Activated T-cell treated with anti-CD3 and anti-CD28 coated beads, Interleukin-2, amount 50 U/mL, for 1 hour (primary cell): ENCODE measurements around the gene HPN.
A peak's percentile ranks its signal among the peaks of the same experiment; 100 is the strongest.

Experiments used
- DNase-seq: peaks from one replicate; pipeline ENCODE4 v3.0.0-alpha.2; 2020

HPN gene

DNA sequence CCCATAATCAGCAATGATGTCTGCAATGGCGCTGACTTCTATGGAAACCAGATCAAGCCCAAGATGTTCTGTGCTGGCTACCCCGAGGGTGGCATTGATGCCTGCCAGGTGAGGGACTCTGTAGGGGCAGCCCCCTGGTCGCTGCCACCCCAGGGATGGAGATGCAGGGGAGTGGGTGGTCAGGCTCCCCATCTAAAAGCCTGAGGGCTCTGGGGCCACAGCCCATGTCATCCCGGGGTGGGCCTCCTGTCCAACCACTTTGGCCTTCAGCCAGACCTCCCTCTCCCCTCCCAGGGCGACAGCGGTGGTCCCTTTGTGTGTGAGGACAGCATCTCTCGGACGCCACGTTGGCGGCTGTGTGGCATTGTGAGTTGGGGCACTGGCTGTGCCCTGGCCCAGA is 24.1 kb downstream of the HPN start:
- DNase-seq = no peak

DNA sequence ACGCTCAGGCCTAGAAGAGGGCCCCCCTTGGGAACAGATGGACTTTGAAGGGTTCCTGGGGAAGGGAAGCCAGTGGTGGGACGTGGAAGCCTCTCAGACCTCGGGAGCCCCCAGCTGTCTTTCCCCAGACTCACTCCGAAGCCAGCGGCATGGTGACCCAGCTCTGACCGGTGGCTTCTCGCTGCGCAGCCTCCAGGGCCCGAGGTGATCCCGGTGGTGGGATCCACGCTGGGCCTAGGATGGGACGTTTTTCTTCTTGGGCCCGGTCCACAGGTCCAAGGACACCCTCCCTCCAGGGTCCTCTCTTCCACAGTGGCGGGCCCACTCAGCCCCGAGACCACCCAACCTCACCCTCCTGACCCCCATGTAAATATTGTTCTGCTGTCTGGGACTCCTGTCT is 24.6 kb downstream of the HPN start:
- no peak for DNase-seq

DNA sequence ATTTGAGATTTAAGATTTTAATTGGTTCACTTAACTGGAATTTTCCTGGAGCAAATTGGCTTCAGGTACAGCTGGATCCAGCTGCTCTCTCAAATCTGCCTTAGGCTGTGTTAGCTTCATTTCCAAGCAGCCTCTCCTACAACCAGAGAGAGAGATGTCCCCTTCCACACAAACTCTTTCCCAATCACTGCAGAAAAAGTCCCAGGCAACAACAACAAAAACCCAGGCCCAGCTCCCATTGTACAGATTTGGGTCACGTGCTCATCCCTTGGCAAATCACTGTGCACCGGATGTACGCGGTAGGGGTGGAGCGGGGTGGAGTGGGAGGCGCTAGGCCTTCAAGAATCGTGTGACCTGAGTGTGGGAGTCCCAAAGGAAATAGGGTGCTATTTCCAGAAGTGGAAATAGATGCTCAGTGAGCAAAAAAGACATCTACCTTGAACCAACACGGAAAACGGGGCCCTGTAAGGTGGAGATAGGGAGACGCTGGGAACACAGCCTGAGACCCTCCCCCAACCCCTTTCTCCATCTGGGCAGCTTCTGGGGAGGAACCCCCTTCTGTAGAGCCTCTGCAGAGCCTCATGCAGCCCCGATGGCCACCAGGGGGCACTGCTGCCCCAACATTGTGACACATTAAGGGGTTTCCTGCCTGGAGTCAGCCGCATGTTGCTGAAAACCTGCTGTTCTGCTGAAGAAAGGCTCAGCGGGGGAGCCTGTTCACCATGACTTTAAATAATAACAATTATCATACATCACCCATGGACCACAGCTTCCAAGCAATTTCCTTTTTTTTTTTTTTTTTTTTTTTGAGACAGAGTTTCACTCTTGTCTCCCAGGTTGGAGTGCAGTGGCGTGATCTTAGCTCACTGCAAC is 25.4 kb downstream of the HPN start:
- peak; percentile 90 for DNase-seq

GRCh38 chr19:35068941-35069634 is 27.6 kb downstream of the HPN start:
- no peak for DNase-seq

DNA sequence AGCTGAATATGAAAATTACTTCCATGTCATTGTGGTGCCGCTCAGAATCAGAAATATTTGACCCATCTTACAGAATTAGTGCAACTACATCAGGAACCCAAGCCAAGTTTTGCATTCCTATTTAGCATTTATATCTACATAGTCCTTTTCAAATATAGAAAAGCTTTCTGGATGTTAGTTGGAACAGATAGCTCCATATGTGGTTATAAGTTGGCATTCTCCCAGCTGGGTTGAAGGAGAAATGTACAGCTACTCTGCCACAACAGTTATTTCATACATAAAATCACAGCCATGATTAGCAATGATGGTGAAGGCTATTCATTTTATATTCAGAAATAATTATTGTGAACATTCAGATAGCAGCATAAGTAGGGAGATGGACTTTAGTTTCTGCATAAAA is 28.2 kb downstream of the HPN start:
- no peak for DNase-seq

- DNase-seq = no peak
These were observed 28.9 kb downstream of the HPN start for GRCh38 chr19:35070471-35070870.

DNA sequence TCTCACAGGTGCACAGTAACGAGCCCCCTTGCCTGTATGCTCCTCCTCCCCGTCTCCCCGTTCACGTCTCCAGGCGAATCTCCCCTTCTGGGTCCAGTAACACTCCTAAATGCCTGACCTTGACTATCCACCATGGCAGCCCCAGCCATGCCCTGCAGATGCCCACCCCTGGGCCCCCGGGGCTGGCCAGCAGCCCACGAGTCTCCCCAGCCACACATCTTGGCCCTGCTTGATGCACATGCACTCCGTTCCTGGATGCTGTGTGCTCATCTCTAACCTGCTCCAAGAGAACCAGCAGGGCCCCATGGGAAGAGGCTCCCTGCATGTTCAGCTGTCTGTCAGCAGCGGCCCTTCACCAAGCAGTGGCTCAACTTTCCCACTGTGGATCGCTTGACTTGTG is 32.0 kb downstream of the HPN start:
- no peak for DNase-seq

GRCh38 chr19:35073941-35074340 is 32.4 kb downstream of the HPN start:
- DNase-seq = no peak

GRCh38 chr19:35074426-35075201 is 33.1 kb downstream of the HPN start:
- no peak for DNase-seq

DNA sequence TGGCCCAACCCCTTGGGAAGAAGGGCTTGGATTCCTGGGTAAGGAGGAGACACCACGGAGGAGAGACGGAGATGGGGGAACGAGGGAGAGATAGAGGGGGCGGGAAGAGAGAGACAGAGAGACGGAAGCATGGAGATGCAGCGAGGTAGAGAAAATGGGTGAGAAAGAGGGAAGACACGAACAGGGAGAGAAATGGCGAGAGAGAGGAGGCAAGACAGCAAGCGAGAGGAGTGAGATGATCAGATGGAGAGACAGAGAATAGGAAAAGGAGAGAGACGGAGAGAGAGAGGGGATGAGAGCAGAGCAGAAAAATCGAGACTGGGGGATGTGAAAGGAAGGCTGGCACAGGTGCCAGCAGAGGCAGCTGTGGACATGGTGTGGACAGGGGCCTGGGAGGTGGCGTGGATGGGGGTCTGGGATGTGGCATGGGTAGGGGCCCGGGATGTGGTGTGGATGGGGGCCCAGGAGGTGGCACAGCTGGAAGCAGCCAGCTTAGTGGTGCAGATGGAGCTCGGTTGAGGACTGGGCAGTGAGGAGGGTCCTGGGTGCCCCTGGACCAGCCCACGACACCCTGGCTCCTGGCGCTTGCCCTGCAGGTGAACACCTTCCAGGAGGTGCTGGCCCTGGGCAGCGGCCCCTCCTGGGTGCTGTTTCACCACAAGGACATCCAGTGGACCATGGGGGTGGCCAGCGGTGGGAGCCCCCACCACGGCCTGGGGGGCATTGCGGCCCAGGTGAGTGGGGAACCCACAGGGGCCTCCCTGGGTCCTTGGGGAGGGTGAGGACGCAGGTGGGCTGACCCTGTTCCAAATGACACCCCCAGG is 33.9 kb downstream of the HPN start:
- no peak for DNase-seq

DNA sequence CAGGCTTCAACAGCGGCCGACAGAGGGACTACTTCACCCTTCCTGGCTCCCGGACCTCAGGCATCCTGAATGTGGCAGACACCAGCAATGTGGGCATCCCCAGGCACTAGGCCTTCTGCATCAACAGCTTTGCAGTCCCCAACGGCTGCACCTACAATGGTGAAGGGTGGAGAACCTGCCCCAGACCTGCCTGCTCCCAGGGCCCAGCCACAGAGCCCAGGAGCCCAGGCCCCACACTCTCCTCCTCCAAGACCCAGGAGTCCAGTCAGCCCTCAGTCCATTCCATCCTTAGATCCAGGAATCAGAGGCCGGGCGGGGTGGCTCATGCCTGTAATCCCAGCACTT is 34.5 kb downstream of the HPN start:
- no peak for DNase-seq

DNA sequence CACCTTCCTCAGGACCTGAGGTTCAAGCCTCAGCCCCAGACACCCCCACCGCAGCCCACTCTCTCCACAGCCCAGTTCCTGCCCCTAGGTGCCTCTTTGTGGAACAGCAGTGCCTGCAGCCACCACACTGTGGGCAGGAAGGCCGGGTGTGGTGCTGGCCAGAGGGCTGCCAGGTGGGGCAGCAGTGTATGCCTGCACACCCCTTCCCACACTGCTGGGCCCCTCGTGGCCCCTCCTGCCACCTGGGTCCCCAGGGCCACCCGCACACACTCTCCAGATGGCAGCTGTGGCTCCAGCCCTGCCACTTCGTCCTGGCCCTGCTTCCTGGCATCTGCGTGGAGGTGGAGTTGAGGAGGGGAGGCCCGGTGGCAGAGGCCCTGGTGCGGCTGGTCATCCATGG is 35.1 kb downstream of the HPN start:
- DNase-seq = no peak

- DNase-seq = no peak
These were observed 36.1 kb downstream of the HPN start for GRCh38 chr19:35077411-35078223.

DNA sequence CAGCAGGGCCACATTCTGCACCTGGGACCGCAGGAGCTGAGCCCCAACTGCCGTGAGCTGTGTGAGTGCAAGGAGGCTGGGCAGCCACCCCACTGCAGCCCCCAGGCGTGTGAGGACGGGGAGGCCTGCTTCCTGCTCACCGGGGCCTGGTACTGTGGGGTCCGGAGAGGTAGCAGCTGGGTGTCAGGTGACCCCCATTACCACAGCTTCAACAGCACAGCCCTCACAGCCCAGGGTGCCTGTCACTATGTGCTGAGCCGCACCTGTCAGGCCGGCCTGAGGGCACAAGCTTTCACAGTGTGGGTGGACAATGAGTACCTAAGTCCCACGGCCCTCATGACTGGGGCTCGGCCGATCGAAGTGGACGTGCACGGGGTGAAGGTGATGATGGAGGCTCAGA is 38.3 kb downstream of the HPN start:
- DNase-seq = no peak

GRCh38 chr19:35080613-35081170 is 39.2 kb downstream of the HPN start:
- DNase-seq = no peak

DNA sequence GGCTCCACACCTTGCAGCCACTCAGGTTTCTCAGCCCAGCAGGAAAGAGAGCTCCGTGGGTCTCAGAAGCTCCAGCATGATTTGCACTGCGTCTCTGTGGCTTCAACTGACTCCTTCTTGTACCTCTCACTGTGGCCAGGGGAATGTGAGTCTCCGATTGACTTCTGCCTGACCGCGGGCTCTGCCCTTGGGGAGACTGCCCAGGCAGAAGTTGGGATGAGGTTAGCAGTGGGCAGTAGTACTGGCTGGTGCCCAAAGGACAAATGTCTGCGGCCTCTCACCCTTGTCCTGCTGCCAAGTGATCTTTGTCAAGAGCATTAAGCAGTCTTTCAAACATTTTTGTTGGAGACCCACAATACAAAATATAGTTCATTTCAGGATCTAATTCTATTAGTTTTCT is 39.7 kb downstream of the HPN start:
- DNase-seq = no peak

GRCh38 chr19:35083691-35084508 is 42.4 kb downstream of the HPN start:
- DNase-seq = no peak

- no peak for DNase-seq
These were observed 42.9 kb downstream of the HPN start for GRCh38 chr19:35084509-35084762.

DNA sequence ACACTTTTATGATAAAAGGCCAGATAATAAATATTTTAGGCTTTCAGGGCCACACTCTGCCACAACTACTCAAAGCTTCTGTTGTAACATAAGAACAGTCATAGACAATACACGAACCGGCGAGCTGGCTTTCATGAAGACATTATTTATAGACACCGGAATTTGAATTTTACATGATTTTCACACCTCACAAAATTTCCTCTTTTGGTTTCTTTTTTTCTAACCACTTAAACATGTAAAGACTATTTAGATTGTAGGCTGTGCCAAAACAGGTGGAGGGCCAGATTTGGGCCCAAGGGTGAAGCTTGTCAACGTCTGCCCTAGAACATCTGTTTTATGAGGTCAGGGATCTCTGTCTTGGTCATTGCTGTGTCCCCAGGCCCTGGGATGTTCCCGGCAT is 44.4 kb downstream of the HPN start:
- no peak for DNase-seq

DNA sequence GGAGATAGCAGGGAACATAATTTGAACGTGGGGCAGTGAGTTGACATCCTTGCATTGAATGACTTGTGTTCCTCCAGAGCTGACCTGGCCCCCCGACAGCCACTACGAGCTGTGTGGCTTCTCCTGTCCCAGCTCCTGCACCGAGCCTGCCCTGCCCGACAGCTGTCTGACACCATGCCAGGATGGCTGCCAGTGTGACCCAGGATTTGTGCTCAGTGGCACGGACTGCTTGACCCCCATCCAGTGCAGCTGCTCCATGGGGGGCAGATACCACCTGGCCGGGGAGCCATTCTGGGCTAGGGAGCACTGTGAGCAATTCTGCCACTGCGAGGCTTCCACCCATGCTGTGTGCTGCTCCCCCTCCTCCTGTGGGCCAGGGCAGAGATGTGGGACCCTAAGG is 44.9 kb downstream of the HPN start:
- DNase-seq = no peak

DNA sequence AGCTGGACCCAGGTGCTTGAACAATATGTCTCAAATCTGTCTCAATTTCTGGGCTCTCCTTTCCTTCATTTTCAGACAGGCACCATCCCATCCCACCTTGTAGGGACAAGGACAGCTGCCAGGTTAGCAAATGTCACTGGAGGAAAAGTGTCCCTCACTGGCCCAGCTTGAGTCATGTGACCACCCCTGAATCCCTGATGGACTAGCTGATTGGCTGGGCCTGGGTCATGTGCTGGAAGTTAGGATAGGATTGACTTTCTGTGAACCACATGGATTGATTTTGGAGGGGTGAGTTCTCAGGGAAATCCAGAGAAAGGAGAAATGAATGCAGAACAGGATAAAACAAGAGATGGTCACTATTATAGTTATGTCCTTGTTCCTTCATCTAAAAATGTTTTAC is 45.9 kb downstream of the HPN start:
- no peak for DNase-seq
